WTC11 (cell line): ENCODE results near the gene ITGA5. TPM values are rescaled to one million over a fixed set of nuclear protein-coding genes. Genes with fewer than 3 reads are reported as not detected.

Experiments
- ATAC-seq: fragments of 200-7000 bp; cut with Tn5 transposase; 2 replicates; pipeline ENCODE4 v1.10.0; 2021; ENCODE audit warnings: mild to moderate bottlenecking, moderate library complexity
- CTCF ChIA-PET: fragments of 300-600 bp; sonication (Branson Sonifier 250); formaldehyde crosslinking; loops from one replicate; lab custom pipeline; 2021; ENCODE audit warnings: antibody characterized with exemption; lab: Charles Lee
- POLR2A ChIA-PET: fragments of 350-600 bp; sonication (Branson Sonifier 250); formaldehyde crosslinking; loops from one replicate; lab custom pipeline; 2021; ENCODE audit warnings: antibody characterized with exemption; lab: Charles Lee
- DNase-seq: peaks from one replicate; pipeline ENCODE4 v3.0.0; 2021; ENCODE audit warnings: low spot score
- H3K27ac Mint-ChIP-seq: 2 replicates; pipeline ENCODE4 v1.8.0; 2021; ENCODE audit warnings: mixed read lengths
- H3K27me3 Mint-ChIP-seq: 2 replicates; pipeline ENCODE4 v1.8.0; 2021; ENCODE audit warnings: low read depth, mild to moderate bottlenecking, moderate library complexity, mixed read lengths
- H3K36me3 Mint-ChIP-seq: 2 replicates; pipeline ENCODE4 v1.8.0; 2021; ENCODE audit warnings: mixed read lengths
- H3K4me1 Mint-ChIP-seq: 2 replicates; pipeline ENCODE4 v1.8.0; 2022; ENCODE audit warnings: mixed read lengths
- H3K4me3 Mint-ChIP-seq: 2 replicates; pipeline ENCODE4 v1.8.0; 2021; ENCODE audit warnings: mild to moderate bottlenecking, moderate library complexity, mixed read lengths
- H3K9me3 Mint-ChIP-seq: 2 replicates; pipeline ENCODE4 v1.8.0; 2021; ENCODE audit warnings: mixed read lengths
- ATF1 ChIP-seq: sonication (generic); formaldehyde crosslinking; IDR thresholded peaks from 2 replicates; pipeline ENCODE4 v1.8.1; 2023; ENCODE audit warnings: mild to moderate bottlenecking, moderate library complexity, missing genetic modification reagents
- CREB1 ChIP-seq: sonication (generic); formaldehyde crosslinking; IDR thresholded peaks from 2 replicates; pipeline ENCODE4 v1.8.0; 2023; ENCODE audit warnings: mild to moderate bottlenecking, missing genetic modification reagents
- ETV6 ChIP-seq: sonication (generic); formaldehyde crosslinking; IDR thresholded peaks from 2 replicates; pipeline ENCODE4 v1.8.1; 2022; ENCODE audit warnings: mild to moderate bottlenecking, missing genetic modification reagents
- FOXK1 ChIP-seq: sonication (generic); formaldehyde crosslinking; IDR thresholded peaks from 2 replicates; pipeline ENCODE4 v1.8.0; 2022; ENCODE audit warnings: mild to moderate bottlenecking, moderate library complexity, missing genetic modification reagents
- GABPB1 ChIP-seq: sonication (generic); formaldehyde crosslinking; IDR thresholded peaks from 2 replicates; pipeline ENCODE4 v1.8.1; 2023; ENCODE audit warnings: mild to moderate bottlenecking, missing genetic modification reagents
- IRF2 ChIP-seq: sonication (generic); formaldehyde crosslinking; IDR thresholded peaks from 2 replicates; pipeline ENCODE4 v1.8.0; 2022; ENCODE audit warnings: low read depth, missing genetic modification reagents, borderline replicate concordance
- NFYB ChIP-seq: sonication (generic); formaldehyde crosslinking; conservative IDR thresholded peaks from 2 replicates; pipeline ENCODE4 v1.8.0; 2022; ENCODE audit warnings: low read depth, missing genetic modification reagents
- NR3C1 ChIP-seq: sonication (generic); formaldehyde crosslinking; conservative IDR thresholded peaks from 2 replicates; pipeline ENCODE4 v1.8.1; 2023; ENCODE audit warnings: low read depth, mild to moderate bottlenecking, missing genetic modification reagents
- PRRX2 ChIP-seq: fragments of 250-450 bp; sonication (Bioruptor Pico); IDR thresholded peaks from 2 replicates; pipeline ENCODE4 v1.8.0; 2021; ENCODE audit warnings: mild to moderate bottlenecking
- TCF7 ChIP-seq: sonication (generic); formaldehyde crosslinking; IDR thresholded peaks from 2 replicates; pipeline ENCODE4 v1.8.0; 2022; ENCODE audit warnings: mild to moderate bottlenecking, low read depth, missing genetic modification reagents, moderate library complexity
- ZNF121 ChIP-seq: sonication (generic); formaldehyde crosslinking; IDR thresholded peaks from 2 replicates; pipeline ENCODE4 v1.8.0; 2023; ENCODE audit warnings: missing genetic modification reagents
- ZNF219 ChIP-seq: sonication (generic); formaldehyde crosslinking; IDR thresholded peaks from 2 replicates; pipeline ENCODE4 v1.8.0; 2023; ENCODE audit warnings: missing genetic modification reagents, mild to moderate bottlenecking, borderline replicate concordance
- ZNF671 ChIP-seq: fragments of 250-450 bp; sonication (Bioruptor Pico); IDR thresholded peaks from 2 replicates; pipeline ENCODE4 v1.8.0; 2021; ENCODE audit warnings: mild to moderate bottlenecking
- total RNA-seq: library from RNA; stranded (reverse); gene quantifications from 3 replicates; pipeline ENCODE4 v1.2.3, GENCODE V29; 2021
- TF ChIP-seq, protein P1 (sequence below): sonication (generic); formaldehyde crosslinking; IDR thresholded peaks from 2 replicates; pipeline ENCODE4 v1.8.1; 2022; ENCODE audit warnings: mild to moderate bottlenecking, missing genetic modification reagents, moderate library complexity, borderline replicate concordance
- TF ChIP-seq, protein P2 (sequence below): sonication (generic); formaldehyde crosslinking; IDR thresholded peaks from 2 replicates; pipeline ENCODE4 v1.8.0; 2022; ENCODE audit warnings: mild to moderate bottlenecking, missing genetic modification reagents
- TF ChIP-seq, protein P3 (sequence below): sonication (generic); formaldehyde crosslinking; IDR thresholded peaks from 2 replicates; pipeline ENCODE4 v1.8.0; 2022; ENCODE audit warnings: mild to moderate bottlenecking, missing genetic modification reagents
- TF ChIP-seq, protein P4 (sequence below): sonication (generic); formaldehyde crosslinking; IDR thresholded peaks from 2 replicates; pipeline ENCODE4 v1.8.1; 2022; ENCODE audit warnings: low read depth, mild to moderate bottlenecking, moderate library complexity, missing genetic modification reagents, borderline replicate concordance
- TF ChIP-seq, protein P5 (sequence below): sonication (generic); formaldehyde crosslinking; IDR thresholded peaks from 2 replicates; pipeline ENCODE4 v1.8.0; 2022; ENCODE audit warnings: mild to moderate bottlenecking, missing genetic modification reagents
- TF ChIP-seq, protein P6 (sequence below): sonication (generic); formaldehyde crosslinking; IDR thresholded peaks from 2 replicates; pipeline ENCODE4 v1.8.0; 2023; ENCODE audit warnings: missing genetic modification reagents, mild to moderate bottlenecking, borderline replicate concordance
- TF ChIP-seq, protein P7 (sequence below): sonication (generic); formaldehyde crosslinking; IDR thresholded peaks from 2 replicates; pipeline ENCODE4 v1.8.1; 2023; ENCODE audit warnings: mild to moderate bottlenecking, missing genetic modification reagents, moderate library complexity

ITGA5 gene
- total RNA-seq, 1 experiment from 2014 or later = 21.9 TPM

DNA sequence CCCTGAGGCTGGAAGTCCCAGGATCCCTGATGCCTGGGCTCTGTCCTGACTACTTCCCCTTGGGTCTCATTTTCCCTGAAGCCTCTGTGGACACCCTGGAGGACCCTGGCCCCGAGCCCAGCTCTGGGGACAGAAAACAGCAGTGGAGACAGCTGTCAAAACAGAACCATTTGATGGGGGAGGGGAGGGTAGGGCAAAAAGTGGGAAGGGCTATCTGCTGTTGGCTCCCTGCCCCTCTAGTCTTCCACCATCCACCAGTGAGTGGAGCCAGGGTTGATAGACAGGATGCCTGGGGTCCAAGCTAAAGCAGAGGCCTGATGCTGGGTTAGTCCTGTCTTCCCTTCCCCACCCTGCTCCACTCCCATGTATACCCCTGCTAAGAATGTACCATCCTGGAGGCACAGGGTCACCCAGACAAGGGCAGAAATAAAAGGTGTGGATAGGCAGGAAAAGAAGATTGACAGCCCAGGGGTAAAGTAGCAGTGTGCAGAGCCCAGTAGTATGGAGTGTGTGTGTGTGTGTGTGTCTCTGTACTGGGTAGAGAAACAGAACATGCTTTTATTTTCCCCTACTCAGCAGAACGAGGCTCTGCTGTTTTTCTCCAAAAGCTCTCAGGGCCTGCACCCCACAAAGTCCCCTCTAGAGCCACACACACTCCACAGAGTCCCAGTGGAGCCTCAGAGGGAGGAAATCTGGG lies 44.4 kb downstream of the ITGA5 start:
- H3K36me3 Mint-ChIP-seq = peaks cover 22% of the 10 kb centered on the region
- DNase-seq = no peak
- TF ChIP-seq PRRX2 (CRISPR knock-in tag) (no peak), CREB1 (CRISPR knock-in tag) (no peak), ETV6 (CRISPR knock-in tag) (no peak), NFYB (no peak), FOXK1 (CRISPR knock-in tag) (no peak), ZNF121 (CRISPR knock-in tag) (no peak), ATF1 (no peak)
- TF ChIP-seq, protein P1, sequence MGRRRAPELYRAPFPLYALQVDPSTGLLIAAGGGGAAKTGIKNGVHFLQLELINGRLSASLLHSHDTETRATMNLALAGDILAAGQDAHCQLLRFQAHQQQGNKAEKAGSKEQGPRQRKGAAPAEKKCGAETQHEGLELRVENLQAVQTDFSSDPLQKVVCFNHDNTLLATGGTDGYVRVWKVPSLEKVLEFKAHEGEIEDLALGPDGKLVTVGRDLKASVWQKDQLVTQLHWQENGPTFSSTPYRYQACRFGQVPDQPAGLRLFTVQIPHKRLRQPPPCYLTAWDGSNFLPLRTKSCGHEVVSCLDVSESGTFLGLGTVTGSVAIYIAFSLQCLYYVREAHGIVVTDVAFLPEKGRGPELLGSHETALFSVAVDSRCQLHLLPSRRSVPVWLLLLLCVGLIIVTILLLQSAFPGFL (CRISPR knock-in tag) = no peak
- TF ChIP-seq, all 79 proteins: peak for 0
- H3K9me3 Mint-ChIP-seq = no peaks in the 10 kb centered on the region
- no peak for ATAC-seq
- H3K4me1 Mint-ChIP-seq = peaks cover 18% of the 10 kb centered on the region
- H3K27me3 Mint-ChIP-seq = peaks cover 14% of the 10 kb centered on the region
- ChIA-PET CTCF (interaction anchor here (1.5 kb wide), 1 partner anchor 16 kb away, joined by 5 read pairs; no protein-coding TSS in a partner anchor), POLR2A (no interaction called here)
- no peak overlapping the region for H3K4me3 Mint-ChIP-seq
- no peak overlapping the region for H3K27ac Mint-ChIP-seq

DNA sequence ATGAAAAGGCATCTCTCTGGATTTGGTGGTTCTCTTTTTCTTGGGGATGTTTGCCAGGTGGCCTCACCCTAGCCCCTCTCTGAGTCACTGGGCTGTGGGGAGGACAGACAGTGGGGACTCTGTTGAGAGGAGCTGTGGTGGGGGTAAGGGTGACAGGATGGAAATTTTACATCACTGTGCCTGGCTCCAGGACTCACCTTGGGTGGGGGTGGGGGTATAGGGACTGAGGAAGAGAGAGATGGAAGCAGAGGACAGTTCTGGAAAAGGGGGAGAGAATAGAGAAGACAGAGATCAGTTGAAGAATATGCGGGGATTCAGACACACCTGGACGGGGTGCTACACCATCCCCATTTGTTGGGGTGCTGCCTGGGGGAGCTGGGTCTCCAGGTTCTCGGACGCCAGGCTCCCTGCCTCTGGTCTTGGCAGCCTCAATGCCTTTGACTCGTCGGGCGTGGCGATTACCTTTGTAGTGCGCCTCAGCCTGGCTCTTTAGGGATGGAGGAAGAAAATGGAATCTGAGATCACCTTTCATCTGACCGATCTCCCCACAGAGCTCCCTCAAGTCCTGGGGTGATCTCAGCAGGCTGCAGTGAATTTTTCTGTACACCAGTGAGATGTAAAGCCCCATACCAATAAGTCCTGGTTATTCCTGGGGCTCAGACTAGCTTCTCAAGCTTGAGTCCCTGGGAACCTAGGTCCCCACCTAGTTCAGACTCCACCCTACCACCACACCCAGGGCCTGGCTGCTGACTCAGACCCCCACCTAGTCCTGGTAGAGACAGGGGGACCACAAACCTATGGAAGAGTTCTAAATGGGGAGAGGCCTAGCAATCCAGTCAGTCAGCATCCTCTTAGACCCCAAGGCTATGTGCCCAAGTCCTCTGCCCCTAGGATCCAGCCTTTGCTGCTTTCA lies 45.2 kb downstream of the ITGA5 start:
- Mint-ChIP-seq H3K4me3 (no peak overlapping the region), H3K36me3 (peaks cover 22% of the 10 kb centered on the region), H3K27me3 (peaks cover 22% of the 10 kb centered on the region), H3K9me3 (no peaks in the 10 kb centered on the region), H3K4me1 (peaks cover 21% of the 10 kb centered on the region), H3K27ac (no peak overlapping the region)
- ChIA-PET CTCF (no interaction called here), POLR2A (no interaction called here)
- TF ChIP-seq, protein P2, sequence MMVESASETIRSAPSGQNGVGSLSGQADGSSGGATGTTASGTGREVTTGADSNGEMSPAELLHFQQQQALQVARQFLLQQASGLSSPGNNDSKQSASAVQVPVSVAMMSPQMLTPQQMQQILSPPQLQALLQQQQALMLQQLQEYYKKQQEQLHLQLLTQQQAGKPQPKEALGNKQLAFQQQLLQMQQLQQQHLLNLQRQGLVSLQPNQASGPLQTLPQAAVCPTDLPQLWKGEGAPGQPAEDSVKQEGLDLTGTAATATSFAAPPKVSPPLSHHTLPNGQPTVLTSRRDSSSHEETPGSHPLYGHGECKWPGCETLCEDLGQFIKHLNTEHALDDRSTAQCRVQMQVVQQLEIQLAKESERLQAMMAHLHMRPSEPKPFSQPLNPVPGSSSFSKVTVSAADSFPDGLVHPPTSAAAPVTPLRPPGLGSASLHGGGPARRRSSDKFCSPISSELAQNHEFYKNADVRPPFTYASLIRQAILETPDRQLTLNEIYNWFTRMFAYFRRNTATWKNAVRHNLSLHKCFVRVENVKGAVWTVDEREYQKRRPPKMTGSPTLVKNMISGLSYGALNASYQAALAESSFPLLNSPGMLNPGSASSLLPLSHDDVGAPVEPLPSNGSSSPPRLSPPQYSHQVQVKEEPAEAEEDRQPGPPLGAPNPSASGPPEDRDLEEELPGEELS (CRISPR knock-in tag) = no peak
- TF ChIP-seq, protein P3, sequence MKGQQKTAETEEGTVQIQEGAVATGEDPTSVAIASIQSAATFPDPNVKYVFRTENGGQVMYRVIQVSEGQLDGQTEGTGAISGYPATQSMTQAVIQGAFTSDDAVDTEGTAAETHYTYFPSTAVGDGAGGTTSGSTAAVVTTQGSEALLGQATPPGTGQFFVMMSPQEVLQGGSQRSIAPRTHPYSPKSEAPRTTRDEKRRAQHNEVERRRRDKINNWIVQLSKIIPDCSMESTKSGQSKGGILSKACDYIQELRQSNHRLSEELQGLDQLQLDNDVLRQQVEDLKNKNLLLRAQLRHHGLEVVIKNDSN (CRISPR knock-in tag) = no peak
- TF ChIP-seq, protein P4, sequence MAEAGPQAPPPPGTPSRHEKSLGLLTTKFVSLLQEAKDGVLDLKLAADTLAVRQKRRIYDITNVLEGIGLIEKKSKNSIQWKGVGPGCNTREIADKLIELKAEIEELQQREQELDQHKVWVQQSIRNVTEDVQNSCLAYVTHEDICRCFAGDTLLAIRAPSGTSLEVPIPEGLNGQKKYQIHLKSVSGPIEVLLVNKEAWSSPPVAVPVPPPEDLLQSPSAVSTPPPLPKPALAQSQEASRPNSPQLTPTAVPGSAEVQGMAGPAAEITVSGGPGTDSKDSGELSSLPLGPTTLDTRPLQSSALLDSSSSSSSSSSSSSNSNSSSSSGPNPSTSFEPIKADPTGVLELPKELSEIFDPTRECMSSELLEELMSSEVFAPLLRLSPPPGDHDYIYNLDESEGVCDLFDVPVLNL (CRISPR knock-in tag) = no peak
- TF ChIP-seq ZNF671 (CRISPR knock-in tag) = no peak
- TF ChIP-seq, protein P5, sequence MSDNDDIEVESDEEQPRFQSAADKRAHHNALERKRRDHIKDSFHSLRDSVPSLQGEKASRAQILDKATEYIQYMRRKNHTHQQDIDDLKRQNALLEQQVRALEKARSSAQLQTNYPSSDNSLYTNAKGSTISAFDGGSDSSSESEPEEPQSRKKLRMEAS (CRISPR knock-in tag) = no peak
- no peak for TF ChIP-seq NR3C1 (CRISPR knock-in tag)
- TF ChIP-seq, protein P6, sequence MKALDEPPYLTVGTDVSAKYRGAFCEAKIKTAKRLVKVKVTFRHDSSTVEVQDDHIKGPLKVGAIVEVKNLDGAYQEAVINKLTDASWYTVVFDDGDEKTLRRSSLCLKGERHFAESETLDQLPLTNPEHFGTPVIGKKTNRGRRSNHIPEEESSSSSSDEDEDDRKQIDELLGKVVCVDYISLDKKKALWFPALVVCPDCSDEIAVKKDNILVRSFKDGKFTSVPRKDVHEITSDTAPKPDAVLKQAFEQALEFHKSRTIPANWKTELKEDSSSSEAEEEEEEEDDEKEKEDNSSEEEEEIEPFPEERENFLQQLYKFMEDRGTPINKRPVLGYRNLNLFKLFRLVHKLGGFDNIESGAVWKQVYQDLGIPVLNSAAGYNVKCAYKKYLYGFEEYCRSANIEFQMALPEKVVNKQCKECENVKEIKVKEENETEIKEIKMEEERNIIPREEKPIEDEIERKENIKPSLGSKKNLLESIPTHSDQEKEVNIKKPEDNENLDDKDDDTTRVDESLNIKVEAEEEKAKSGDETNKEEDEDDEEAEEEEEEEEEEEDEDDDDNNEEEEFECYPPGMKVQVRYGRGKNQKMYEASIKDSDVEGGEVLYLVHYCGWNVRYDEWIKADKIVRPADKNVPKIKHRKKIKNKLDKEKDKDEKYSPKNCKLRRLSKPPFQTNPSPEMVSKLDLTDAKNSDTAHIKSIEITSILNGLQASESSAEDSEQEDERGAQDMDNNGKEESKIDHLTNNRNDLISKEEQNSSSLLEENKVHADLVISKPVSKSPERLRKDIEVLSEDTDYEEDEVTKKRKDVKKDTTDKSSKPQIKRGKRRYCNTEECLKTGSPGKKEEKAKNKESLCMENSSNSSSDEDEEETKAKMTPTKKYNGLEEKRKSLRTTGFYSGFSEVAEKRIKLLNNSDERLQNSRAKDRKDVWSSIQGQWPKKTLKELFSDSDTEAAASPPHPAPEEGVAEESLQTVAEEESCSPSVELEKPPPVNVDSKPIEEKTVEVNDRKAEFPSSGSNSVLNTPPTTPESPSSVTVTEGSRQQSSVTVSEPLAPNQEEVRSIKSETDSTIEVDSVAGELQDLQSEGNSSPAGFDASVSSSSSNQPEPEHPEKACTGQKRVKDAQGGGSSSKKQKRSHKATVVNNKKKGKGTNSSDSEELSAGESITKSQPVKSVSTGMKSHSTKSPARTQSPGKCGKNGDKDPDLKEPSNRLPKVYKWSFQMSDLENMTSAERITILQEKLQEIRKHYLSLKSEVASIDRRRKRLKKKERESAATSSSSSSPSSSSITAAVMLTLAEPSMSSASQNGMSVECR (CRISPR knock-in tag) = no peak
- no peak for TF ChIP-seq IRF2
- TF ChIP-seq, protein P7, sequence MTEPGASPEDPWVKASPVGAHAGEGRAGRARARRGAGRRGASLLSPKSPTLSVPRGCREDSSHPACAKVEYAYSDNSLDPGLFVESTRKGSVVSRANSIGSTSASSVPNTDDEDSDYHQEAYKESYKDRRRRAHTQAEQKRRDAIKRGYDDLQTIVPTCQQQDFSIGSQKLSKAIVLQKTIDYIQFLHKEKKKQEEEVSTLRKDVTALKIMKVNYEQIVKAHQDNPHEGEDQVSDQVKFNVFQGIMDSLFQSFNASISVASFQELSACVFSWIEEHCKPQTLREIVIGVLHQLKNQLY (CRISPR knock-in tag) = no peak
- TF ChIP-seq TCF7 (CRISPR knock-in tag) = no peak
- no peak for TF ChIP-seq GABPB1
- TF ChIP-seq ZNF219 (CRISPR knock-in tag) = no peak
- no peak for DNase-seq
- no peak for ATAC-seq
